ENCODE data around the gene SMIM43.

DNA sequence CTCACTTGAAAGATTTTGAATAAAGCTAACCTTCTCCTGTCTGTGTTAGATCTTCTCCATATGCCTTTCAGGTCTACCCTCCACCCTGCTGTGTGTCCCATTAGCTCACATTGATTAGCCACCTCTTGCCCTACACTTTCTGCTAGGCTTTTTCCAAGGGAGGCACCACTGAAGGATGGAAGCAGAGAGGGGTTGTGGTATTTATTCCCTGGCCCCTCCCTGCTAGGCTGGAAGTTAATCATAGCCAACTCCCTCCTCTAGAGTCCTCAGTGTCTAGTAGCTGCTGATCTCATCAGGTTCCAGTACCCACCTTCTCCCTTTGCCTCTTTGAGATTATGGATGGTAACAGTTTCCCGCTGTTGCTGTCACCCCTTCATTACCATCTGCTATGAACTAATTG is 8.9 kb upstream of the SMIM43 start:
- TF ChIP-seq POLR2A (IDR thresholded peaks at IDR 0.05) (no peak), CTCF (IDR thresholded peaks at IDR 0.05) (no peak), EP300 (IDR thresholded peaks at IDR 0.05) (no peak), POLR2AphosphoS5 (IDR thresholded peaks at IDR 0.05) (no peak)

Data from suprapubic skin (tissue), 4 donors.